ENCODE measurements around the gene MRPS21. TPM values are rescaled to one million over a fixed set of nuclear protein-coding genes. Genes with fewer than 3 reads are reported as not detected.

MRPS21 gene
- total RNA-seq (2022; extraction: Qiagen RNA extraction; ENCODE audit: low read depth) = 82.1 to 87.8 TPM (median 84.2 TPM) in 5 replicates

DNA sequence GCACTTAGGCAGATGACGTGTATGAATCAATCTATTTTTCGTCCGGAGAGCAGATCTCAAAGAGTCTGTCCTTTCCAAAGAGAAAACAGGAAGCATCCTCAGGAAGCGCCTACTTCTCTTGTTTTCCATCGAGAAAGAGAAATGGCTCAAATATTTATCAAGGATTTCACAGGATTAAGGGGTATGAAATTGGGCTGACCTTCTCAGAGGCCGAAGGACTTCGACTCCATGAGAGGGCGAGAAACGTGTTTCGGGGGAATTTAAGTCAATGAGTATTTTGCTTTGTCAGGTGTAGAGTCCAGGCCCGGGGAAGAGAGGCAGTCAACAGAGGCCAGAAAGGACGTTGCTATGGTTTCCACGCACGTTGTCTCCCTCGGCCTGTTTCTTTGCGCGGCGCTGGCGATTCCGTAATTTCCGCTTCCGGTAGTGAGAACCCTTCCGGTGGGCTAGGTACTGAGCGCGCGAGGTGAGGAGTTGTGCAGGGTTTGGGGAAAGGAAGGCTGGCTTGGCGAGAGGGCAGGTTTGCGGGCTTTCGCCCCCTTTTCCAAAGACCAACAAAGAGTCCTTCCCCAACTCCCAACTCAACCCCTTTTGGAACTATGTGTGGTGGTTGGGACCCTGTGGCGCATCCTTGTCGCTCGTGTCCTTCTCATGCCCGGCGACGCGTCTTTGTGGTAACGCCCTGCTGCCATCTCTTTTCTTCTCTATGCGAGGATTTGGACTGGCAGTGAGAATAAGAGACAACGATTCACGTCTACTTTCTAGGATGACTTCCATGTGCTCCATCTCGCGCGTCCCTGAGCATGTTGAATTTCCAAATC lies at the start of gene MRPS21:
MRPS21 (plus strand) TSS at position 429 of the 821 bp plus-strand sequence. CDS start 506 bp downstream, outside the sequence.

DNA sequence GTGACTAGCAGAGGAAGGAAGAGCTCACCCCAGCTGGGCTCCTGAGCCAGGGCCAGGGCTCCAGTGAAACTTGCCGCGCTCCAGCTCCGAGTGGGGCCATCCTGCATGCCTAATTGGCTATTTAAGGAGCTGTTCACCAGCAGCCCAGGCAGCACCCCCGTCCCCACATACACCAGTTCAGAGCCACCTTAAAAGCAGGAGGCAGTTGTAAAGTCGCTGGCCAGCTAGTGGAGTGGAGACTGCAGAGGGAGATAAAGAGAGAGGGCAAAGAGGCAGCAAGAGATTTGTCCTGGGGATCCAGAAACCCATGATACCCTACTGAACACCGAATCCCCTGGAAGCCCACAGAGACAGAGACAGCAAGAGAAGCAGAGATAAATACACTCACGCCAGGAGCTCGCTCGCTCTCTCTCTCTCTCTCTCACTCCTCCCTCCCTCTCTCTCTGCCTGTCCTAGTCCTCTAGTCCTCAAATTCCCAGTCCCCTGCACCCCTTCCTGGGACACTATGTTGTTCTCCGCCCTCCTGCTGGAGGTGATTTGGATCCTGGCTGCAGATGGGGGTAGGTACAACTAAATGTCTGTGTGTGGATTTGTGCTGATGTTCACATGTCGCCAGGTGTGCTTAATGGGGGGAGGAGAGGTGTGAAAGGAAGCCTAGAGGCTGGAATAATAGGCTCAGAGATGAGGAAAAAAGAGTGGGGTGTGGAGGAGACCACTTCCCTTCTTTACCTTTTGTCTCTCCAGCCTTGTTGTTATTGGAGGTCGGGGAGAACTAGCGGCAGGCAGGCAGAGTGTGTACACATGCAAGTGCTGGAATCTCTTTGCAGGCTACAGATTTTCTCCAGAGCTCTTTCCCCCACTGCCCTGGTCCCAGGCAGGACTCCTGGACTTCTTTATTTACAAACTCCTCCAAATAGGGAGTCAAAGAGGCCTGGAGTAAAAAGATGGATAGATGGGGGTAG lies 35.8 kb upstream of the MRPS21 start, which contains the start of gene CA14:
CA14 (plus strand) TSS at position 151 of the 962 bp plus-strand sequence; CDS start at position 506, 355 bp downstream.

DNA sequence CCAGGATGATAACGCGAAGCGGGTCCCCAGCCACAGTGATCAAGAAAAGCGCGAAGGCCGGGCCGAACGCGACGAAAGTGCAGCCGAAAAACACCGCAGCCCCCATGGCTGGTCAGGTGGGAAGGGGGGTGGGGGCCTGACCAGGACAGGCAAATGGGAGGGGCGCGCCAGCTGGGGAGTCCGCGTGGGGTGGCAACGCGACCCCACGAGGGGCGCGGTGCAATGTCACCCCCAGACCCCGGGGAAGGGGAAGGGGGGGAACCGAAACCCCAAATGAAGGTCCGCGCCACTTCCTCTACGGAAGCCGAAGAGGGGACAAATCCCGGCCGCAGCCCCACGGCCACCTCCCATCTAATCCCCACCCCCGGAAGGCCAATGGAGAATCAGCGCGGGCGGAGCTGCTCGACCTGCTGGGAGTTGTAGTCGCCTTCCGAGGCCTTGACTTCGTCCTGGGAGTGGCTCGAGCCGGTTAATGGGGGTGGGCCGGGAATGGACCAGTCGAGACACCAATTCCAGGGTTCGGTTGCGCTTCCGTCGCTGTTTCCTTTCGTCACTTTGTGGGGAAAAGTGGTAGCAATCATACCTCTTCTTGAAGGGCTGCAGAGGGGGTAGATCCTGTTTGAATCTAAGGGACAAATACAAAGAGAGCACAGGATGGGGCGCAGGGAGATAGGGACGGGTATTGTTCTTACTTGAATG lies 24.8 kb upstream of the MRPS21 start, which contains the start of gene APH1A:
APH1A (minus strand) TSS at position 312 of the 699 bp plus-strand sequence; CDS start at position 106, 206 bp downstream.

DNA sequence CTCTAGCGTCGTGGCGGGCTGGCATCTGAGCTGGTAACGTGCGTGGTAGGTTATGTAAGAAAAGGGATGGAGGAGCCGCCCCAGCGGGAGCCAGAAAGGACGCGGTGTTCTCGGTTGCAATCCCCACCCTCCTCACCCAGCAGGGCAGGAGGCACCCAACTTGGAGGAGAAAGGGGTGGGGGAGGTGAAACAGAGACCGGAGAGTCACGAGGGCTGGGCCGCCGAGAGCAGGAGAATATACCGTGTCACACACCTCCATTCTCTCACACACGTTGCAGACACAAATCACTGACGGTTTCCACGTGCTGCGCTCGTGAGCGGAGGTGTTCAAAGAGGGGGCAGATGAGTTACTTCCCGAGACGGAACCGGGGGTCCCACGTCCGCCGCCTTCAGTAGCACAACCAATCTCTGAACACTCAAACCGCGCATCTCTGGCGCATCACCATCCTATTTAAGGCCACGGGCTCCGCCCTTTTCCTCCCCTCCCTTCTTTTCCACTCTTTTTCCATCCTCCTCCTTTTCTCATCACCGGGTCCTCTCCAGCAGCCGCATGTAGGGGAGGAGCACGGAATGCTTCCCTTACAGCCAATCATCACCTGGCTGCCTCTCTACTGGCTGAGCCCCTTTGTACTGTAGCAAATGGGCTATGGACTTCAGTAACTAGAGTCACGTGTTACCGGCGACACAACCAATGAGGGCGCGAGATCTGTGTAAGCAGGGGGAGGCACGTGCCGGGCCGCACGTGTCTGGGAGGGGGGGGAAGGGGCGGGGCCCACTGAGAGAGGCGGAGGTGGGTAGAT lies 11.7 kb upstream of the MRPS21 start, which contains the start of gene CIART:
CIART (plus strand) TSS at position 797 of the 800 bp plus-strand sequence. CDS start 714 bp downstream, outside the sequence.

Other genes with a start within 250 kb of the MRPS21 start
- gene VPS45, start 226.1 kb upstream of the MRPS21 start, total RNA-seq (2022; extraction: Qiagen RNA extraction; ENCODE audit: low read depth) = 15.8 to 17.3 TPM (median 15.9 TPM) in 5 replicates
- 6.3 to 7.8 TPM (median 6.8 TPM) in 5 replicates for gene PLEKHO1, start 143.9 kb upstream of the MRPS21 start, total RNA-seq (2022; extraction: Qiagen RNA extraction; ENCODE audit: low read depth)
- 34.2 to 51.0 TPM (median 41.1 TPM) in 5 replicates for gene ANP32E, start 57.7 kb upstream of the MRPS21 start, total RNA-seq (2022; extraction: Qiagen RNA extraction; ENCODE audit: low read depth)
- not detected in 5 replicates for gene CA14, start 36.1 kb upstream of the MRPS21 start, total RNA-seq (2022; extraction: Qiagen RNA extraction; ENCODE audit: low read depth)
- 124 to 143 TPM (median 139 TPM) in 5 replicates for gene APH1A, start 24.8 kb upstream of the MRPS21 start, total RNA-seq (2022; extraction: Qiagen RNA extraction; ENCODE audit: low read depth)
- gene C1orf54, start 21.1 kb upstream of the MRPS21 start, total RNA-seq (2022; extraction: Qiagen RNA extraction; ENCODE audit: low read depth) = 0.31 to 0.38 TPM (median 0.34 TPM) in 4 of 5 replicates, not detected in the other
- 0.97 to 2.4 TPM (median 1.3 TPM) in 5 replicates for gene CIART, start 11.3 kb upstream of the MRPS21 start, total RNA-seq (2022; extraction: Qiagen RNA extraction; ENCODE audit: low read depth)
- 51.5 to 56.0 TPM (median 52.2 TPM) in 5 replicates for gene PRPF3, start 27.7 kb downstream of the MRPS21 start, total RNA-seq (2022; extraction: Qiagen RNA extraction; ENCODE audit: low read depth)
- gene RPRD2, start 70.3 kb downstream of the MRPS21 start, total RNA-seq (2022; extraction: Qiagen RNA extraction; ENCODE audit: low read depth) = 12.5 to 15.2 TPM (median 14.3 TPM) in 5 replicates
- gene TARS2, start 193.6 kb downstream of the MRPS21 start, total RNA-seq (2022; extraction: Qiagen RNA extraction; ENCODE audit: low read depth) = 18.9 to 21.3 TPM (median 20.6 TPM) in 5 replicates
- gene ECM1, start 214.2 kb downstream of the MRPS21 start, total RNA-seq (2022; extraction: Qiagen RNA extraction; ENCODE audit: low read depth) = 1.7 to 3.1 TPM (median 2.1 TPM) in 5 replicates
- 0.32 TPM in 1 of 5 replicates, not detected in the others for gene FALEC, start 221.9 kb downstream of the MRPS21 start, total RNA-seq (2022; extraction: Qiagen RNA extraction; ENCODE audit: low read depth)

Data from A549 treated with GW870086 at 1 μM for 4 hours (cell line).